Heart right ventricle (tissue), 16 donors: ENCODE measurements around the gene GPRC5B. TPM values are rescaled to one million over a fixed set of nuclear protein-coding genes. Genes with fewer than 3 reads are reported as not detected.

ENCODE experiments used
- ATAC-seq, 8 donors: fragments of 200-7000 bp; cut with Tn5 transposase; one replicate each; pipeline ENCODE4 v1.9.1; 2020; ENCODE audit warnings: mild to moderate bottlenecking in 8 of 8, moderate library complexity in 8 of 8, moderate number of reproducible peaks in 1 of 8
- DNase-seq, 2 donors: peaks; one replicate each; pipeline ENCODE4 v3.0.0-alpha.2; 2020
- H3K27ac ChIP-seq, 10 donors: fragments of 200-600 bp; sonication (generic) in 2 of 10; one replicate each; pipeline versions ENCODE4 v1.5.0 to v1.8.0; 2020 to 2022; ENCODE audit warnings: mild to moderate bottlenecking in 3 of 10
- H3K27me3 ChIP-seq, 7 donors: fragments of 200-600 bp; one replicate each; pipeline ENCODE4 v1.8.0; 2021 to 2022; ENCODE audit warnings: mild to moderate bottlenecking in 2 of 7
- H3K36me3 ChIP-seq, 9 donors: fragments of 200-600 bp; sonication (generic) in 1 of 9; one replicate each; pipeline versions ENCODE4 v1.5.0 to v1.8.0; 2020 to 2022; ENCODE audit warnings: mild to moderate bottlenecking in 2 of 9
- H3K4me1 ChIP-seq, 9 donors: fragments of 200-600 bp; sonication (generic) in 1 of 9; one replicate each; pipeline versions ENCODE4 v1.5.0 to v1.8.0; 2020 to 2022; ENCODE audit warnings: mild to moderate bottlenecking in 4 of 9
- H3K4me3 ChIP-seq, 10 donors: fragments of 200-600 bp; sonication (generic) in 2 of 10; one replicate each; pipeline versions ENCODE4 v1.5.0 to v1.8.0; 2020 to 2022; ENCODE audit warnings: mild to moderate bottlenecking in 7 of 10, moderate library complexity in 2 of 10
- H3K9me3 ChIP-seq, 11 donors: fragments of 200-600 bp in 10 of 11; sonication (generic) in 2 of 11; one replicate each; pipeline versions ENCODE4 v1.5.0 to v1.8.0; 2013 to 2022; ENCODE audit warnings: mild to moderate bottlenecking in 2 of 11, control low read depth in 1 of 11, moderate library complexity in 1 of 11
- WGBS, 2 donors: extraction: QIAGEN DNeasy Blood & Tissue Kit; methylation state at CpG; one replicate each; pipeline ENCODE4 v1.1.7; 2013; ENCODE audit warnings: inconsistent platforms in 1 of 2; 5-methylcytosine and 5-hydroxymethylcytosine counted together
- intact Hi-C, 10 donors: fragments of 100-400 bp; cut with DNase I; formaldehyde crosslinking; loops; one replicate each; pipeline versions ENCODE4 v1.11.1 to v1.14.2; 2022
- polyA plus RNA-seq, 2 donors: library from polyadenylated mRNA; stranded (reverse); fragments of 200-250 nt; gene quantifications; one replicate each; pipeline ENCODE4 v1.2.3, GENCODE V29; 2013
- total RNA-seq, 10 donors: library from RNA; stranded (reverse); fragmentation: NEBNext Ultra II Directional in 3 of 10; extraction: Animal tissue kit (Norgen Biotek cat#: 25700) in 3 of 10; gene quantifications; one replicate each; pipeline versions ENCODE4 v1.2.1 to v1.2.4, GENCODE V29; 2021 to 2023
- TF ChIP-seq, protein P1 (sequence below), 9 donors: fragments of 200-600 bp; sonication (generic) in 2 of 9; IDR thresholded peaks; one replicate each; pipeline versions ENCODE4 v1.5.0 to v1.8.0; 2021 to 2022; ENCODE audit warnings: antibody characterized with exemption in 9 of 9, mild to moderate bottlenecking in 5 of 9, moderate library complexity in 1 of 9
- donor health status: Arrhythmogenic right ventricular cardiomyopathy.
- donor health status: ischemic (EF 13 %, LVEDD 7.1; RV severe dilation, severe dysfunction).
- donor health status: healthy with polysubstance abuse.
- donor health status: DM: no; HTN: yes; CAD: no.
- donor health status: DM: no; HTN: no; CAD: no.
- donor health status: ischemic (EF 25% LVEDD 6.9; RV normal size, moderate dysfunction).
- donor health status: ischemic (EF 25% LVEDD 5.7; RV mildly dilated, moderate dysfunction).
- donor health status: healthy.
- donor health status: DM: yes; HTN: yes; CAD: no.
- donor health status: Ischemic cardiomyopathy.
- donor health status: ischemic (EF 35%, LVEDD 5.7; RV mildly dilated, moderate dysfunction).
- donor health status: nonischemic (EF 11% LVEDD 7.7; RV severe dilation, severe dysfunction).
- donor health status: DM: yes; HTN: yes; CAD: no.
- donor health status: PGD.
- donor health status: ischemic (EF 29% LVEDD 5.4; RV normal size, mild dysfunction).
- donor health status: nonischemic (EF 23%, LVEDD 6.1; RV moderate dilation, normal function).

The GPRC5B gene
- total and polyA plus RNA-seq, 12 donors: 24.1 to 208 (median 69.4) TPM

DNA sequence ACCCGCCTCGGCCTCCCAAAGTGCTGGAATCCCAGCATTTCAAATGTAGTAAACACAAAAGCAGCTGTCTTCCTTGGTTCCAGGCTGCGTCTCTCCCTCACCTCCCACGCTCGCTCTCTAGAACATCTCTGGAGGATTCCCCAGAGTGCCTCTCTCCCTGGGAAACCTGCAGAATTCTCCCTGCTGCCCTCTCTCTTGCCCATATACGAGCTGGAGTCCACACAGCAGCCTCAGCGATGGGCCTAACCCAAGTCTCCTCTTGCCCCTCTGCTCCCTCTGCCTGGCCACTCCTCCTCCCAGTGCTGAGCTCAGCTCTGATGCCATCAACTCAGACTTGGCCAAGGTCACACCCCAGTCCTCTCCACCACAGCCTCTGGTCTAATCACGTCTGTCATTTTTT lies 10.6 kb downstream of the GPRC5B start:
- Histone ChIP-seq H3K4me1 (peaks cover 18 to 81% (median 63%) of the 10 kb centered on the region in 9 donors), H3K27me3 (no peaks in the 10 kb centered on the region), H3K27ac (peak overlapping the region in 7 of 10 donors; percentile 39 to 97 (median 73)), H3K4me3 (no peak overlapping the region), H3K9me3 (no peaks in the 10 kb centered on the region), H3K36me3 (peaks cover 0 to 47% (median 25%) of the 10 kb centered on the region in 9 donors)
- peak in 1 of 2 donors; percentile 14 for DNase-seq
- peak in 6 of 8 donors; percentile 20 to 57 (median 42) for ATAC-seq
- TF ChIP-seq, protein P1, sequence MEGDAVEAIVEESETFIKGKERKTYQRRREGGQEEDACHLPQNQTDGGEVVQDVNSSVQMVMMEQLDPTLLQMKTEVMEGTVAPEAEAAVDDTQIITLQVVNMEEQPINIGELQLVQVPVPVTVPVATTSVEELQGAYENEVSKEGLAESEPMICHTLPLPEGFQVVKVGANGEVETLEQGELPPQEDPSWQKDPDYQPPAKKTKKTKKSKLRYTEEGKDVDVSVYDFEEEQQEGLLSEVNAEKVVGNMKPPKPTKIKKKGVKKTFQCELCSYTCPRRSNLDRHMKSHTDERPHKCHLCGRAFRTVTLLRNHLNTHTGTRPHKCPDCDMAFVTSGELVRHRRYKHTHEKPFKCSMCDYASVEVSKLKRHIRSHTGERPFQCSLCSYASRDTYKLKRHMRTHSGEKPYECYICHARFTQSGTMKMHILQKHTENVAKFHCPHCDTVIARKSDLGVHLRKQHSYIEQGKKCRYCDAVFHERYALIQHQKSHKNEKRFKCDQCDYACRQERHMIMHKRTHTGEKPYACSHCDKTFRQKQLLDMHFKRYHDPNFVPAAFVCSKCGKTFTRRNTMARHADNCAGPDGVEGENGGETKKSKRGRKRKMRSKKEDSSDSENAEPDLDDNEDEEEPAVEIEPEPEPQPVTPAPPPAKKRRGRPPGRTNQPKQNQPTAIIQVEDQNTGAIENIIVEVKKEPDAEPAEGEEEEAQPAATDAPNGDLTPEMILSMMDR (IDR thresholded peaks at IDR 0.05): no peak
- 61 to 64% methylated on average over 8 of the region's 8 CpGs for WGBS, 2 donors
- intact Hi-C loops: loop anchor here in 3 of 10 donors (5.0 to 10.0 kb wide), 3 partner anchors 67 to 162 kb away; no protein-coding TSS in a partner anchor

DNA sequence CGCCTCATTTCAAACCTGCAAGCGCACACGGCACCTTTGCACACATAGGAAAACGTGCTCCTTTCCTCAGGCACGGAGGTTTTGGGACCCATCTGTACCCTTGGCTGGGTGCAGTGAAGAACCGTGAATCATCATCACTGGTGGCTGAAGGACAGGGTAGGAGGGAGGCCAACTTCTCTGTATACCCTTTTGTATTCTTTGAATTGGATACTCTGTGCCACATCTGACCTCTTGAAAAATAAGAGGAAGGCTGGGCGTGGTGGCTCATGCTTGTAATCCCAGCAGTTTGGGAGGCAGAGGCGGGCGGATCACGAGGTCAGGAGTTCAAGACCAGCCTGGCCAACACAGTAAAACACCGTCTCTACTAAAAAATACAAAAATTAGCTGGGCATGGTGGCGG lies 11.7 kb downstream of the GPRC5B start:
- TF ChIP-seq, protein P1 (IDR thresholded peaks at IDR 0.05): no peak
- Histone ChIP-seq H3K9me3 (no peaks in the 10 kb centered on the region), H3K27me3 (no peaks in the 10 kb centered on the region), H3K36me3 (peaks cover 0 to 52% (median 25%) of the 10 kb centered on the region in 9 donors), H3K4me1 (peaks cover 18 to 81% (median 60%) of the 10 kb centered on the region in 9 donors), H3K27ac (peak overlapping the region in 1 of 10 donors; percentile 39), H3K4me3 (no peak overlapping the region)
- intact Hi-C loops: loop anchor here in 3 of 10 donors (5.0 to 10.0 kb wide), 3 partner anchors 66 to 161 kb away; no protein-coding TSS in a partner anchor
- DNase-seq (no peak), ATAC-seq (no peak)
- WGBS, 2 donors: 81 to 89% methylated on average over 12 of the region's 12 CpGs

DNA sequence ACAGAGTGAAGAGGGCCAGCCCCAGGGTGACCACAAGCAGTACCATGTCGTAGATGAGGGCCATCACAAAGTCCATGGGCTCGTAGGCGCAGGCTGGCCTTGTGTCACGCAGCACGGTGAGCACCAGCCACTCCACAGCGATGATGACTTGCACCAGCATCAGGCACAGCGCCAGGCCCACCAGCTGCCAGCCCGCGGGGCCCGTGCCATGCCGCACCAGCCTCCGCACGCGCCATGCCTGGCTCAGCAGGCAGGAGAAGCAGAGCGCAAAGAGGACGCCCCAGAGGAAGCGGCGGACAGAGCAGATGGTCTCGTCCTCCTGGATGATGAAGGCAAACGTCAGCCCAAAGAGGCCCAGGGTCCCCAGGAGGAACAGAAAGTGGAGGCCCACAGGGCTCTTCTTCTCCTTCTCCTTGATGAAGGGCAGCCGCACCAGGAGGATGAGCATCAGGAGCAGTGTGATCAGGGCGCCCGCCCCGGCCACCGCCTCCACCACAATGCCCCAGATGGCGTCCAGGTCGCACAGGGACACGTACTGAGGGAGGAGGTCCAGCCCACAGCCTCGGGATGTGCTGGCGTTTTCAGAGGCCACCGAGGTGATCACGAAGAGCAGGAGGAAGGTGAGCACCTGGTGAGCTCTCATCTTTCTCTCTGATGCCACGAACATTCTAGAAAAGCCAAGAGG lies 12.3 kb downstream of the GPRC5B start:
- Histone ChIP-seq H3K9me3 (no peaks in the 10 kb centered on the region), H3K4me3 (no peak overlapping the region), H3K4me1 (peaks cover 18 to 81% (median 54%) of the 10 kb centered on the region in 9 donors), H3K27ac (no peak overlapping the region), H3K27me3 (no peaks in the 10 kb centered on the region), H3K36me3 (peaks cover 0 to 59% (median 25%) of the 10 kb centered on the region in 9 donors)
- intact Hi-C loops: loop anchor here in 3 of 10 donors (5.0 to 10.0 kb wide), 3 partner anchors 65 to 160 kb away; no protein-coding TSS in a partner anchor
- no peak for DNase-seq
- ATAC-seq: no peak
- TF ChIP-seq, protein P1 (IDR thresholded peaks at IDR 0.05): no peak
- WGBS, 2 donors: 95 to 97% methylated on average over 33 of the region's 33 CpGs

DNA sequence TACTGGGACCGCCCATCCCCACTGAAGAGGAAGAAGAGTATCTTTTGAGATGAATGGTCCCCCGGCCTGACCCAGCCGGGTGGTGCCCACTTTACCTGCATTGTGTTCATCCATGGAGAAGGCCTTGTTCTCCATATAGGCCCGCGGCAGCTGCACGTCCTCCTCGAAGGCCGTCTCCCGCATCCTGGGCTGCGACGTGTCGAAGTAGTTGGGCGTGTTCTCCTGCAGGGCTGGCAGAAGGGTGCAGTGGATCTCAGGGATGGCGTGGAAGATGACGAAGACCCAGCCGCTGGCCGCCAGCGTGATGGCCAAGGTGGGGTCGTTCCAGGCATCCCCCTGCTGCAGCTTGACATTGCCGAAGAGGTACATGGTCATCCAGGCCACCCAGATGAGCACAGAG lies 12.9 kb downstream of the GPRC5B start:
- DNase-seq: no peak
- 94% methylated on average over 20 of the region's 20 CpGs for WGBS, 2 donors
- H3K27ac ChIP-seq: no peak overlapping the region

More for the DNA sequence above, 12.9 kb downstream of the GPRC5B start:
- TF ChIP-seq, protein P1 (IDR thresholded peaks at IDR 0.05): no peak
- peaks cover 18 to 81% (median 54%) of the 10 kb centered on the region in 9 donors for H3K4me1 ChIP-seq
- peaks cover 0 to 65% (median 25%) of the 10 kb centered on the region in 9 donors for H3K36me3 ChIP-seq
- no peak for ATAC-seq
- H3K4me3 ChIP-seq: no peak overlapping the region
- no peaks in the 10 kb centered on the region for H3K9me3 ChIP-seq
- no peaks in the 10 kb centered on the region for H3K27me3 ChIP-seq
- intact Hi-C loops: loop anchor here in 3 of 10 donors (5.0 to 10.0 kb wide), 3 partner anchors 64 to 159 kb away; no protein-coding TSS in a partner anchor
